ENCODE results near the gene UNCX.

The UNCX gene

GRCh38 chr7:1218541-1219165 lies 14.0 kb upstream of the UNCX start:
- DNase-seq: no peak

GRCh38 chr7:1219498-1219897 lies 13.2 kb upstream of the UNCX start:
- DNase-seq: no peak

GRCh38 chr7:1220000-1220726 lies 12.5 kb upstream of the UNCX start:
- DNase-seq: no peak

- no peak for DNase-seq
Measured at GRCh38 chr7:1220977-1221745, 11.5 kb upstream of the UNCX start.

GRCh38 chr7:1223196-1223981 lies 9.3 kb upstream of the UNCX start:
- no peak for DNase-seq

- no peak for DNase-seq
Measured at GRCh38 chr7:1224086-1224716, 8.5 kb upstream of the UNCX start.

- no peak for DNase-seq
Measured at GRCh38 chr7:1225030-1225429, 7.6 kb upstream of the UNCX start.

- DNase-seq: no peak
Measured at GRCh38 chr7:1225441-1226185, 7.1 kb upstream of the UNCX start.

- DNase-seq: no peak
Measured at GRCh38 chr7:1226186-1226901, 6.3 kb upstream of the UNCX start.

- no peak for DNase-seq
Measured at GRCh38 chr7:1227071-1227804, 5.4 kb upstream of the UNCX start.

GRCh38 chr7:1227814-1228544 lies 4.7 kb upstream of the UNCX start:
- no peak for DNase-seq

GRCh38 chr7:1228545-1229201 lies 4.0 kb upstream of the UNCX start:
- no peak for DNase-seq

GRCh38 chr7:1229202-1229947 lies 3.3 kb upstream of the UNCX start:
- no peak for DNase-seq

- DNase-seq: no peak
Measured at GRCh38 chr7:1229956-1230355, 2.7 kb upstream of the UNCX start.

GRCh38 chr7:1230411-1231213 lies 2.1 kb upstream of the UNCX start:
- no peak for DNase-seq

- DNase-seq: no peak
Measured at GRCh38 chr7:1231214-1232102, 1.2 kb upstream of the UNCX start.

- no peak for DNase-seq
Measured at GRCh38 chr7:1232103-1232466, 587 bp upstream of the UNCX start.

Measured in activated CD4-positive, alpha-beta T cell treated with anti-CD3 and anti-CD28 coated beads, Interleukin-2, amount 50 U/mL, for 16 hours (primary cell).